ENCODE measurements around the gene PM20D1. TPM values are rescaled to one million over a fixed set of nuclear protein-coding genes. Genes with fewer than 3 reads are reported as not detected.

The PM20D1 gene
- total RNA-seq, 2 donors from 2014 or later = 0.14 TPM; not detected in 1

GRCh38 chr1:205786601-205787000 lies 63.3 kb downstream of the PM20D1 start:
- no peak for ATAC-seq (ENCODE audit: insufficient number of reproducible peaks, low FRiP score, low read depth)

GRCh38 chr1:205785446-205785845 lies 64.5 kb downstream of the PM20D1 start:
- H3K27me3 ChIP-seq (replicated peaks; ENCODE audit: insufficient read depth) = no peaks in the 10 kb centered on the region
- H3K9me3 ChIP-seq = no peaks in the 10 kb centered on the region
- H3K36me3 ChIP-seq = peaks cover 7% of the 10 kb centered on the region
- no peak overlapping the region for H3K4me3 ChIP-seq
- no peak for DNase-seq (ENCODE audit: low spot score)
- no peak overlapping the region for H3K27ac ChIP-seq
- no peak for TF ChIP-seq CTCF (IDR thresholded peaks at IDR 0.05)
- peaks cover 3 to 25% of the 10 kb centered on the region in 2 donors for H3K4me1 ChIP-seq (ENCODE audit: control insufficient read depth in 1 of 2, low read depth in 2 of 2)
- ATAC-seq (ENCODE audit: insufficient number of reproducible peaks, low FRiP score, low read depth) = no peak

More at GRCh38 chr1:205786601-205787000, 63.3 kb downstream of the PM20D1 start:
- no peak for TF ChIP-seq CTCF (IDR thresholded peaks at IDR 0.05)
- DNase-seq (ENCODE audit: low spot score) = no peak
- Histone ChIP-seq H3K9me3 (no peaks in the 10 kb centered on the region), H3K27ac (no peak overlapping the region), H3K4me3 (no peak overlapping the region), H3K4me1 (ENCODE audit: control insufficient read depth in 1 of 2, low read depth in 2 of 2) (peaks cover 3 to 25% of the 10 kb centered on the region in 2 donors), H3K27me3 (replicated peaks; ENCODE audit: insufficient read depth) (no peaks in the 10 kb centered on the region), H3K36me3 (peaks cover 9% of the 10 kb centered on the region)

GRCh38 chr1:205783904-205784303 lies 66.0 kb downstream of the PM20D1 start:
- Histone ChIP-seq H3K27ac (peak overlapping the region; percentile 62 to 85), H3K9me3 (no peaks in the 10 kb centered on the region), H3K36me3 (no peaks in the 10 kb centered on the region), H3K4me3 (no peak overlapping the region), H3K4me1 (ENCODE audit: control insufficient read depth in 1 of 2, low read depth in 2 of 2) (peaks cover 3 to 25% of the 10 kb centered on the region in 2 donors), H3K27me3 (replicated peaks; ENCODE audit: insufficient read depth) (no peaks in the 10 kb centered on the region)
- DNase-seq (ENCODE audit: low spot score) = peak; percentile 49
- peak; percentile 44 for ATAC-seq (ENCODE audit: insufficient number of reproducible peaks, low FRiP score, low read depth)
- TF ChIP-seq CTCF (IDR thresholded peaks at IDR 0.05) = no peak

GRCh38 chr1:205783433-205783795 lies 66.5 kb downstream of the PM20D1 start:
- no peak overlapping the region for H3K4me3 ChIP-seq
- no peaks in the 10 kb centered on the region for H3K27me3 ChIP-seq (replicated peaks; ENCODE audit: insufficient read depth)
- H3K4me1 ChIP-seq (ENCODE audit: control insufficient read depth in 1 of 2, low read depth in 2 of 2) = peaks cover 3 to 25% of the 10 kb centered on the region in 2 donors
- H3K36me3 ChIP-seq = no peaks in the 10 kb centered on the region
- ATAC-seq (ENCODE audit: insufficient number of reproducible peaks, low FRiP score, low read depth) (no peak), DNase-seq (ENCODE audit: low spot score) (no peak)
- peak overlapping the region; percentile 62 to 85 for H3K27ac ChIP-seq
- TF ChIP-seq CTCF (IDR thresholded peaks at IDR 0.05) = no peak
- no peaks in the 10 kb centered on the region for H3K9me3 ChIP-seq

GRCh38 chr1:205782627-205783432 lies 67.1 kb downstream of the PM20D1 start:
- Histone ChIP-seq H3K4me3 (no peak overlapping the region), H3K27ac (peak overlapping the region; percentile 62 to 85), H3K9me3 (no peaks in the 10 kb centered on the region), H3K4me1 (ENCODE audit: control insufficient read depth in 1 of 2, low read depth in 2 of 2) (peaks cover 3 to 25% of the 10 kb centered on the region in 2 donors), H3K36me3 (no peaks in the 10 kb centered on the region), H3K27me3 (replicated peaks; ENCODE audit: insufficient read depth) (no peaks in the 10 kb centered on the region)
- no peak for TF ChIP-seq CTCF (IDR thresholded peaks at IDR 0.05)
- no peak for DNase-seq (ENCODE audit: low spot score)
- no peak for ATAC-seq (ENCODE audit: insufficient number of reproducible peaks, low FRiP score, low read depth)

All from thoracic aorta (tissue), 2 donors.